ENCODE results near the gene ELN.
"Not testable (repeated sequence)": the region's sequence is repeated elsewhere in the genome, so short reads cannot be mapped to it uniquely, and the experiment has no call there.

Gene ELN

GRCh38 chr7:74027683-74028320 is at the start of gene ELN:
ELN (plus strand) TSS chr7:74028173; CDS start chr7:74028188, 15 bp downstream.
- peak within 1 kb of the TSS; percentile 46 for H3K27ac ChIP-seq (ENCODE audit: low read depth, low read length)
- no peaks in the 10 kb centered on the region for H3K36me3 ChIP-seq (ENCODE audit: control insufficient read depth in 5 of 5, insufficient read depth in 5 of 5, low read length in 5 of 5)
- peak within 1 kb of the TSS; percentile 63 to 87 (median 80) for H3K4me3 ChIP-seq (ENCODE audit: low read depth in 1 of 5, low read length in 5 of 5)
- H3K9ac ChIP-seq (ENCODE audit: low read length in 5 of 5): peak within 1 kb of the TSS; percentile 25 to 65 (median 59)
- H3K9me3 ChIP-seq (ENCODE audit: control insufficient read depth in 5 of 5, low read length in 5 of 5): no peaks in the 10 kb centered on the region
- H3K4me1 ChIP-seq (ENCODE audit: control insufficient read depth in 5 of 5, insufficient read depth in 5 of 5, low read length in 5 of 5): peaks cover 22 to 75% (median 74%) of the 10 kb centered on the region in 5 donors
- H3K27me3 ChIP-seq (ENCODE audit: control insufficient read depth in 5 of 5, insufficient read depth in 4 of 5, low read length in 5 of 5): peaks cover 0 to 17% (median 9%) of the 10 kb centered on the region in 5 donors

- H3K27me3 ChIP-seq (ENCODE audit: control insufficient read depth in 5 of 5, insufficient read depth in 4 of 5, low read length in 5 of 5): no peaks in the 10 kb centered on the region
- peaks cover 20 to 42% (median 33%) of the 10 kb centered on the region in 5 donors for H3K4me1 ChIP-seq (ENCODE audit: control insufficient read depth in 5 of 5, insufficient read depth in 5 of 5, low read length in 5 of 5)
- no peak overlapping the region for H3K27ac ChIP-seq (ENCODE audit: low read depth, low read length)
Observed at GRCh38 chr7:73978661-73979563, 49.1 kb upstream of the ELN start.

GRCh38 chr7:73979656-73980055 is 48.3 kb upstream of the ELN start:
- not testable (repeated sequence) for H3K36me3 ChIP-seq (ENCODE audit: control insufficient read depth in 5 of 5, insufficient read depth in 5 of 5, low read length in 5 of 5); H3K27me3 ChIP-seq (ENCODE audit: control insufficient read depth in 5 of 5, insufficient read depth in 4 of 5, low read length in 5 of 5); H3K4me3 ChIP-seq (ENCODE audit: low read depth in 1 of 5, low read length in 5 of 5); H3K9ac ChIP-seq (ENCODE audit: low read length in 5 of 5); H3K9me3 ChIP-seq (ENCODE audit: control insufficient read depth in 5 of 5, low read length in 5 of 5); H3K27ac ChIP-seq (ENCODE audit: low read depth, low read length)
- peaks cover 20 to 45% (median 34%) of the 10 kb centered on the region in 5 donors for H3K4me1 ChIP-seq (ENCODE audit: control insufficient read depth in 5 of 5, insufficient read depth in 5 of 5, low read length in 5 of 5)

More at GRCh38 chr7:73978661-73979563, 49.1 kb upstream of the ELN start:
- no peaks in the 10 kb centered on the region for H3K9me3 ChIP-seq (ENCODE audit: control insufficient read depth in 5 of 5, low read length in 5 of 5)
- H3K4me3 ChIP-seq (ENCODE audit: low read depth in 1 of 5, low read length in 5 of 5): no peak overlapping the region
- no peak overlapping the region for H3K9ac ChIP-seq (ENCODE audit: low read length in 5 of 5)
- H3K36me3 ChIP-seq (ENCODE audit: control insufficient read depth in 5 of 5, insufficient read depth in 5 of 5, low read length in 5 of 5): no peaks in the 10 kb centered on the region

- peaks cover 20 to 50% (median 37%) of the 10 kb centered on the region in 5 donors for H3K4me1 ChIP-seq (ENCODE audit: control insufficient read depth in 5 of 5, insufficient read depth in 5 of 5, low read length in 5 of 5)
Observed at GRCh38 chr7:73980206-73980605, 47.8 kb upstream of the ELN start.

GRCh38 chr7:73981933-73982332 is 46.0 kb upstream of the ELN start:
- H3K27ac ChIP-seq (ENCODE audit: low read depth, low read length): no peak overlapping the region
- H3K4me1 ChIP-seq (ENCODE audit: control insufficient read depth in 5 of 5, insufficient read depth in 5 of 5, low read length in 5 of 5): peaks cover 20 to 53% (median 42%) of the 10 kb centered on the region in 5 donors
- H3K9me3 ChIP-seq (ENCODE audit: control insufficient read depth in 5 of 5, low read length in 5 of 5): no peaks in the 10 kb centered on the region
- H3K9ac ChIP-seq (ENCODE audit: low read length in 5 of 5): no peak overlapping the region
- H3K4me3 ChIP-seq (ENCODE audit: low read depth in 1 of 5, low read length in 5 of 5): no peak overlapping the region
- H3K27me3 ChIP-seq (ENCODE audit: control insufficient read depth in 5 of 5, insufficient read depth in 4 of 5, low read length in 5 of 5): no peaks in the 10 kb centered on the region
- no peaks in the 10 kb centered on the region for H3K36me3 ChIP-seq (ENCODE audit: control insufficient read depth in 5 of 5, insufficient read depth in 5 of 5, low read length in 5 of 5)

More at GRCh38 chr7:73980206-73980605, 47.8 kb upstream of the ELN start:
- H3K27me3 ChIP-seq (ENCODE audit: control insufficient read depth in 5 of 5, insufficient read depth in 4 of 5, low read length in 5 of 5): no peaks in the 10 kb centered on the region
- no peak overlapping the region for H3K4me3 ChIP-seq (ENCODE audit: low read depth in 1 of 5, low read length in 5 of 5)
- H3K36me3 ChIP-seq (ENCODE audit: control insufficient read depth in 5 of 5, insufficient read depth in 5 of 5, low read length in 5 of 5): no peaks in the 10 kb centered on the region
- H3K9ac ChIP-seq (ENCODE audit: low read length in 5 of 5): no peak overlapping the region
- no peaks in the 10 kb centered on the region for H3K9me3 ChIP-seq (ENCODE audit: control insufficient read depth in 5 of 5, low read length in 5 of 5)
- H3K27ac ChIP-seq (ENCODE audit: low read depth, low read length): no peak overlapping the region

- H3K9ac ChIP-seq (ENCODE audit: low read length in 5 of 5): no peak overlapping the region
- H3K27ac ChIP-seq (ENCODE audit: low read depth, low read length): no peak overlapping the region
- no peaks in the 10 kb centered on the region for H3K9me3 ChIP-seq (ENCODE audit: control insufficient read depth in 5 of 5, low read length in 5 of 5)
- H3K4me3 ChIP-seq (ENCODE audit: low read depth in 1 of 5, low read length in 5 of 5): no peak overlapping the region
- H3K36me3 ChIP-seq (ENCODE audit: control insufficient read depth in 5 of 5, insufficient read depth in 5 of 5, low read length in 5 of 5): no peaks in the 10 kb centered on the region
- peaks cover 7 to 36% (median 26%) of the 10 kb centered on the region in 5 donors for H3K4me1 ChIP-seq (ENCODE audit: control insufficient read depth in 5 of 5, insufficient read depth in 5 of 5, low read length in 5 of 5)
- no peaks in the 10 kb centered on the region for H3K27me3 ChIP-seq (ENCODE audit: control insufficient read depth in 5 of 5, insufficient read depth in 4 of 5, low read length in 5 of 5)
Observed at GRCh38 chr7:73983437-73984164, 44.4 kb upstream of the ELN start.

- Histone ChIP-seq H3K27ac (ENCODE audit: low read depth, low read length) (no peak overlapping the region), H3K4me1 (ENCODE audit: control insufficient read depth in 5 of 5, insufficient read depth in 5 of 5, low read length in 5 of 5) (peaks cover 0 to 26% (median 18%) of the 10 kb centered on the region in 5 donors)
Observed at GRCh38 chr7:73984481-73985205, 43.3 kb upstream of the ELN start.

GRCh38 chr7:73985737-73986141 is 42.2 kb upstream of the ELN start:
- Histone ChIP-seq H3K27me3 (ENCODE audit: control insufficient read depth in 5 of 5, insufficient read depth in 4 of 5, low read length in 5 of 5) (no peaks in the 10 kb centered on the region), H3K4me1 (ENCODE audit: control insufficient read depth in 5 of 5, insufficient read depth in 5 of 5, low read length in 5 of 5) (peaks cover 0 to 26% (median 18%) of the 10 kb centered on the region in 5 donors), H3K27ac (ENCODE audit: low read depth, low read length) (no peak overlapping the region), H3K4me3 (ENCODE audit: low read depth in 1 of 5, low read length in 5 of 5) (no peak overlapping the region), H3K36me3 (ENCODE audit: control insufficient read depth in 5 of 5, insufficient read depth in 5 of 5, low read length in 5 of 5) (no peaks in the 10 kb centered on the region), H3K9me3 (ENCODE audit: control insufficient read depth in 5 of 5, low read length in 5 of 5) (no peaks in the 10 kb centered on the region), H3K9ac (ENCODE audit: low read length in 5 of 5) (no peak overlapping the region)

More at GRCh38 chr7:73984481-73985205, 43.3 kb upstream of the ELN start:
- no peak overlapping the region for H3K4me3 ChIP-seq (ENCODE audit: low read depth in 1 of 5, low read length in 5 of 5)
- H3K36me3 ChIP-seq (ENCODE audit: control insufficient read depth in 5 of 5, insufficient read depth in 5 of 5, low read length in 5 of 5): no peaks in the 10 kb centered on the region
- H3K27me3 ChIP-seq (ENCODE audit: control insufficient read depth in 5 of 5, insufficient read depth in 4 of 5, low read length in 5 of 5): no peaks in the 10 kb centered on the region
- no peak overlapping the region for H3K9ac ChIP-seq (ENCODE audit: low read length in 5 of 5)
- H3K9me3 ChIP-seq (ENCODE audit: control insufficient read depth in 5 of 5, low read length in 5 of 5): no peaks in the 10 kb centered on the region

- Histone ChIP-seq H3K9me3 (ENCODE audit: control insufficient read depth in 5 of 5, low read length in 5 of 5) (no peaks in the 10 kb centered on the region), H3K9ac (ENCODE audit: low read length in 5 of 5) (peak overlapping the region in 1 of 5 donors; percentile 35), H3K27ac (ENCODE audit: low read depth, low read length) (no peak overlapping the region), H3K27me3 (ENCODE audit: control insufficient read depth in 5 of 5, insufficient read depth in 4 of 5, low read length in 5 of 5) (no peaks in the 10 kb centered on the region), H3K4me1 (ENCODE audit: control insufficient read depth in 5 of 5, insufficient read depth in 5 of 5, low read length in 5 of 5) (peaks cover 0 to 26% (median 18%) of the 10 kb centered on the region in 5 donors), H3K36me3 (ENCODE audit: control insufficient read depth in 5 of 5, insufficient read depth in 5 of 5, low read length in 5 of 5) (no peaks in the 10 kb centered on the region), H3K4me3 (ENCODE audit: low read depth in 1 of 5, low read length in 5 of 5) (no peak overlapping the region)
Observed at GRCh38 chr7:73986158-73986631, 41.8 kb upstream of the ELN start.
